ENCODE data around the gene CYB561.

- TF ChIP-seq CTCF (IDR thresholded peaks at IDR 0.05 in 2 of 3, conservative IDR thresholded peaks at IDR 0.05 in 1 of 3; ENCODE audit: control insufficient read depth in 2 of 3, extremely low read depth in 1 of 3, insufficient read depth in 1 of 3, low read depth in 3 of 3, low read length in 3 of 3) (no peak), ZNF24 (IDR thresholded peaks at IDR 0.05) (no peak), E4F1 (IDR thresholded peaks at IDR 0.05; ENCODE audit: borderline replicate concordance, partially characterized antibody) (no peak)
Measured at GRCh38 chr17:63454915-63455314, 8.8 kb upstream of the CYB561 start.

Measured in GM12878 (cell line).